ENCODE results near the gene GALR1. TPM values are rescaled to one million over a fixed set of nuclear protein-coding genes. Genes with fewer than 3 reads are reported as not detected.

The GALR1 gene
- total and polyA plus RNA-seq, 8 donors = under 0.01 to 1.8 (median 0.30) TPM; not detected in 4

- 81 to 90% (median 87%) methylated on average over 4 of the region's 4 CpGs for WGBS, 5 donors
- Histone ChIP-seq H3K27me3 (no peaks in the 10 kb centered on the region), H3K27ac (no peak overlapping the region), H3K36me3 (no peaks in the 10 kb centered on the region), H3K4me3 (no peak overlapping the region), H3K9me3 (no peaks in the 10 kb centered on the region), H3K4me1 (peaks cover 0 to 29% (median 12%) of the 10 kb centered on the region in 4 donors)
- intact Hi-C loops (cut with DNase I; ENCODE audit: low total_unique reads) = no loop called here
- TF ChIP-seq EP300 (IDR thresholded peaks at IDR 0.05) (no peak), POLR2A (IDR thresholded peaks at IDR 0.05) (no peak), POLR2AphosphoS5 (IDR thresholded peaks at IDR 0.05) (no peak)
- TF ChIP-seq, protein P1, sequence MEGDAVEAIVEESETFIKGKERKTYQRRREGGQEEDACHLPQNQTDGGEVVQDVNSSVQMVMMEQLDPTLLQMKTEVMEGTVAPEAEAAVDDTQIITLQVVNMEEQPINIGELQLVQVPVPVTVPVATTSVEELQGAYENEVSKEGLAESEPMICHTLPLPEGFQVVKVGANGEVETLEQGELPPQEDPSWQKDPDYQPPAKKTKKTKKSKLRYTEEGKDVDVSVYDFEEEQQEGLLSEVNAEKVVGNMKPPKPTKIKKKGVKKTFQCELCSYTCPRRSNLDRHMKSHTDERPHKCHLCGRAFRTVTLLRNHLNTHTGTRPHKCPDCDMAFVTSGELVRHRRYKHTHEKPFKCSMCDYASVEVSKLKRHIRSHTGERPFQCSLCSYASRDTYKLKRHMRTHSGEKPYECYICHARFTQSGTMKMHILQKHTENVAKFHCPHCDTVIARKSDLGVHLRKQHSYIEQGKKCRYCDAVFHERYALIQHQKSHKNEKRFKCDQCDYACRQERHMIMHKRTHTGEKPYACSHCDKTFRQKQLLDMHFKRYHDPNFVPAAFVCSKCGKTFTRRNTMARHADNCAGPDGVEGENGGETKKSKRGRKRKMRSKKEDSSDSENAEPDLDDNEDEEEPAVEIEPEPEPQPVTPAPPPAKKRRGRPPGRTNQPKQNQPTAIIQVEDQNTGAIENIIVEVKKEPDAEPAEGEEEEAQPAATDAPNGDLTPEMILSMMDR (IDR thresholded peaks at IDR 0.05) = no peak
- DNase-seq = no peak
Measured at GRCh38 chr18:77203851-77204250, 45.8 kb upstream of the GALR1 start.

DNA sequence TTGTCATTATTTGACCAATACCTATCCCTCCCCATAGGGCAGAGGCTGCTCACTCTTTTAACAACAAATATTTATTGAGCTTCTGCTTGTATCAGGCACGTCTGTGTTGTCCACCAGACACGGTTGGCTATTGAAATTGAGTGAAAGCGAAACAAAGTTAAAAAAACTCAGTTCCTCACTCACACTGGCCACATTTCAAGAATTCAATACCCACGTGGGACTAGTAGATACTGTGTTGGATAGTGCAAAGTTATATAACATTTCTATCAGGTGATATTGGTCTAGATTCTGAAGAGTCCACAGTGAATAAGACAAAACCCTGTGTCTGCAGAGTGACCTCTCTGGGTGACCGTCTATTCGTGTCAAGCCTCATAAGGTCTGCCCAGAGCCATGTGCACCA is 43.9 kb upstream of the GALR1 start:
- no peaks in the 10 kb centered on the region for H3K36me3 ChIP-seq
- no peaks in the 10 kb centered on the region for H3K9me3 ChIP-seq
- no peak overlapping the region for H3K4me3 ChIP-seq
- H3K27me3 ChIP-seq = no peaks in the 10 kb centered on the region
- DNase-seq = no peak
- peak overlapping the region in 1 of 5 donors; percentile 82 for H3K27ac ChIP-seq
- intact Hi-C loops (cut with DNase I; ENCODE audit: low total_unique reads) = no loop called here
- H3K4me1 ChIP-seq = peaks cover 9 to 46% (median 23%) of the 10 kb centered on the region in 4 donors
- 61 to 81% (median 65%) methylated on average over 6 of the region's 6 CpGs for WGBS, 5 donors
- no peak for TF ChIP-seq EP300 (IDR thresholded peaks at IDR 0.05)

GRCh38 chr18:77206676-77207374 is 42.8 kb upstream of the GALR1 start:
- Histone ChIP-seq H3K4me3 (no peak overlapping the region), H3K27ac (peak overlapping the region in 4 of 5 donors; percentile 45 to 82 (median 66)), H3K9me3 (no peaks in the 10 kb centered on the region), H3K4me1 (peaks cover 9 to 57% (median 30%) of the 10 kb centered on the region in 4 donors), H3K27me3 (no peaks in the 10 kb centered on the region), H3K36me3 (no peaks in the 10 kb centered on the region)
- WGBS, 5 donors = 63 to 77% (median 76%) methylated on average over 10 of the region's 10 CpGs
- DNase-seq = no peak
- intact Hi-C loops (cut with DNase I; ENCODE audit: low total_unique reads) = no loop called here
- TF ChIP-seq POLR2AphosphoS5 (IDR thresholded peaks at IDR 0.05) (no peak), POLR2A (IDR thresholded peaks at IDR 0.05) (no peak), EP300 (IDR thresholded peaks at IDR 0.05) (no peak)
- TF ChIP-seq, protein P1 (IDR thresholded peaks at IDR 0.05) = no peak

DNA sequence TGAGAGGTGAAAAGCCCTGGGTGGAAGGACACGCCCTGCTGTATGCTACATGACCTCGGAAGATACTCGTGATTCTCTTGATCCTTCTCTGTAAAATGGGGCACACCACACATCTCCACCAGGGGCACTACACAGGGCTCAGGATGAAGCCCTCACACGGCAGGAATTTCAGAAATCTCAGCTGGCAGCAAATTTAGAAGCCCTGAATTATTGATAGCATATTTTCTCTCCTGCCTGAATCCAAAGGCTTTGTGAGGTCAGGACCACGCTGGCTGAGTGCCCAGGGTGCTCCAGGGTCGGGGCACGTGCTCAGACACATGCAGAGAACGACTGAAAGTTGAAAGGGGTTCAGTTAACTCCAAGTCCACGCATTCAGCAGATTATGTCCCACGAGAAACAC is 42.1 kb upstream of the GALR1 start:
- Histone ChIP-seq H3K36me3 (no peaks in the 10 kb centered on the region), H3K27ac (peak overlapping the region in 4 of 5 donors; percentile 45 to 82 (median 66)), H3K4me3 (no peak overlapping the region), H3K4me1 (peaks cover 9 to 59% (median 31%) of the 10 kb centered on the region in 4 donors), H3K27me3 (no peaks in the 10 kb centered on the region), H3K9me3 (no peaks in the 10 kb centered on the region)
- TF ChIP-seq POLR2AphosphoS5 (IDR thresholded peaks at IDR 0.05) = peak in 2 of 3 donors; percentile 3 to 52
- no peak for TF ChIP-seq POLR2A (IDR thresholded peaks at IDR 0.05)
- TF ChIP-seq, protein P1 (IDR thresholded peaks at IDR 0.05) = peak in 5 of 7 experiments; percentile 10 to 64 (median 48)
- peak; percentile 56 to 71 for DNase-seq
- WGBS, 5 donors = 24 to 34% (median 31%) methylated on average over 9 to 10 of the region's 10 CpGs
- intact Hi-C loops (cut with DNase I; ENCODE audit: low total_unique reads) = no loop called here

DNA sequence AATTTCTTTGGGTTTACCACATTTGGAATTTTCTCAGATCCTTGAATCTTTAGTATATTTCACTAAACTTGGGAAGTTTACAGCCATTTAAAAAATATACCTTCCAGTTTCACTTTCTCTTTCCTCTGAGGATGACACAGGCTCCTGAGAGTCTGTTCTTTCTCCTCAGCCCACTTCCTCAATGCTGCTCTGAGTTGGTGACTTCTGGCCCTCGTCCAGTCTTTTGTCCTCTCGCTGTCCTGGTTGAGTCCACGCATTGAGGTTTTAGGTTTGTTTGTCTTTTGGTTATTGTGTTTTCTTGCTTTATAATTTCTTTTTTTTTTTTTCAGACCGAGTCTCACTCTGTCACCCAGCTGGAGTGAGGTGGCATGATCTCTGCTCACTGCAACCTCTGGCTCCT is 40.7 kb upstream of the GALR1 start:
- intact Hi-C loops (cut with DNase I; ENCODE audit: low total_unique reads) = no loop called here
- 23 to 46% (median 33%) methylated on average over 4 of the region's 4 CpGs for WGBS, 5 donors
- DNase-seq = peak; percentile 49 to 60
- H3K4me1 ChIP-seq = peaks cover 9 to 59% (median 31%) of the 10 kb centered on the region in 4 donors
- no peaks in the 10 kb centered on the region for H3K27me3 ChIP-seq
- peak overlapping the region in 4 of 5 donors; percentile 58 to 82 (median 72) for H3K27ac ChIP-seq
- no peaks in the 10 kb centered on the region for H3K9me3 ChIP-seq
- H3K36me3 ChIP-seq = no peaks in the 10 kb centered on the region
- H3K4me3 ChIP-seq = peak overlapping the region in 2 of 4 donors; percentile 3 to 15
- TF ChIP-seq EP300 (IDR thresholded peaks at IDR 0.05) (no peak), POLR2AphosphoS5 (IDR thresholded peaks at IDR 0.05) (peak in 1 of 3 donors; percentile 12), POLR2A (IDR thresholded peaks at IDR 0.05) (no peak)
- TF ChIP-seq, protein P1 (IDR thresholded peaks at IDR 0.05) = no peak

Measured in stomach (tissue), 9 donors.